B cell (primary cell): Measurements from ENCODE around the gene SLIT3. TPM values are rescaled to one million over a fixed set of nuclear protein-coding genes. Genes with fewer than 3 reads are reported as not detected.

Experiments
- ATAC-seq: fragments of 200-7000 bp; cut with Tn5 transposase; one replicate; pipeline ENCODE4 v1.10.0; 2021; ENCODE audit warnings: low read depth, mild to moderate bottlenecking, moderate number of reproducible peaks, moderate library complexity
- CTCF ChIA-PET: fragments of 350-600 bp; sonication (Branson Sonifier 250); formaldehyde crosslinking; loops from one replicate; lab custom pipeline; 2021; ENCODE audit warnings: antibody characterized with exemption, inconsistent platforms; lab: Charles Lee
- POLR2A ChIA-PET: fragments of 350-600 bp; sonication (Branson Sonifier 250); formaldehyde crosslinking; loops from one replicate; lab custom pipeline; 2021; ENCODE audit warnings: antibody characterized with exemption; lab: Charles Lee
- DNase-seq: peaks from one replicate; pipeline ENCODE4 v3.0.0; 2013
- H2AFZ ChIP-seq: 2 replicates; pipeline ENCODE4 v1.6.1; 2012; ENCODE audit warnings: mild to moderate bottlenecking, low read depth, low read length; ENCODE audit not compliant: insufficient read depth, poor library complexity, severe bottlenecking
- H3K27ac ChIP-seq, 2 donors: 1 replicate in 1 of 2; 2 replicates in 1 of 2; pipeline ENCODE4 v1.5.1; 2012 to 2013; ENCODE audit warnings: low read length in 2 of 2, mild to moderate bottlenecking in 2 of 2, moderate library complexity in 1 of 2
- H3K27me3 ChIP-seq, 4 experiments: fragments of 200-600 bp in 1 of 4; sonication (generic) in 1 of 4; replicated peaks in 1 of 4; 1 replicate in 2 of 4; 2 replicates in 2 of 4; pipeline versions ENCODE4 v1.6.1 to v1.7.0; 2013 to 2016; ENCODE audit warnings: low read length in 3 of 4, mild to moderate bottlenecking in 2 of 4, mixed read lengths in 1 of 4, moderate library complexity in 1 of 4; ENCODE audit not compliant: insufficient read depth in 4 of 4, control insufficient read depth in 3 of 4; ENCODE audit errors: control extremely low read depth in 1 of 4
- H3K36me3 ChIP-seq, 2 experiments: replicated peaks in 1 of 2; 1 replicate in 1 of 2; 2 replicates in 1 of 2; pipeline versions ENCODE4 v1.6.1 to v1.7.1; 2013; ENCODE audit warnings: low read length in 1 of 2; ENCODE audit not compliant: insufficient read depth in 2 of 2, control insufficient read depth in 1 of 2; ENCODE audit errors: control extremely low read depth in 1 of 2, extremely low read depth in 1 of 2
- H3K4me1 ChIP-seq, 2 donors: fragments of 200-600 bp in 1 of 2; sonication (generic) in 1 of 2; 1 replicate in 1 of 2; 2 replicates in 1 of 2; pipeline versions ENCODE4 v1.5.1 to v1.6.1; 2013 to 2017; ENCODE audit warnings: low read length in 2 of 2; ENCODE audit not compliant: control insufficient read depth in 2 of 2, insufficient read depth in 2 of 2
- H3K4me2 ChIP-seq: replicated peaks from 2 replicates; pipeline ENCODE3; 2012; ENCODE audit warnings: mild to moderate bottlenecking, low read depth, low read length; ENCODE audit not compliant: poor library complexity, severe bottlenecking
- H3K4me3 ChIP-seq, 5 experiments: fragments of 200-600 bp in 1 of 5; sonication (generic) in 1 of 5; 1 replicate in 3 of 5; 2 replicates in 2 of 5; pipeline versions ENCODE4 v1.5.1 to v1.7.0; 2011 to 2016; ENCODE audit warnings: low read length in 4 of 5, mild to moderate bottlenecking in 4 of 5, low read depth in 2 of 5, control low read depth in 1 of 5, moderate library complexity in 1 of 5; ENCODE audit not compliant: insufficient read depth in 1 of 5; ENCODE audit errors: control extremely low read depth in 1 of 5, extremely low read depth in 1 of 5
- H3K79me2 ChIP-seq: fragments of 200-600 bp; sonication (generic); one replicate; pipeline ENCODE4 v1.6.0; 2016; ENCODE audit warnings: low read length; ENCODE audit not compliant: control insufficient read depth, insufficient read depth
- H3K9ac ChIP-seq: fragments of 200-600 bp; sonication (generic); 2 replicates; pipeline ENCODE4 v1.6.1; 2017; ENCODE audit warnings: mild to moderate bottlenecking, low read length, moderate library complexity
- H3K9me3 ChIP-seq, 3 donors: one replicate each; pipeline versions ENCODE4 v1.6.1 to v1.7.1; 2013; ENCODE audit warnings: low read length in 2 of 3; ENCODE audit not compliant: control insufficient read depth in 2 of 3, insufficient read depth in 1 of 3; ENCODE audit errors: control extremely low read depth in 1 of 3
- H4K20me1 ChIP-seq: 2 replicates; pipeline ENCODE4 v1.6.0; 2012; ENCODE audit warnings: mild to moderate bottlenecking, low read length; ENCODE audit not compliant: insufficient read depth, control insufficient read depth, poor library complexity, severe bottlenecking
- H3K27ac Mint-ChIP-seq: one replicate; pipeline ENCODE4 v1.8.0; 2021; ENCODE audit warnings: mixed read lengths
- H3K27me3 Mint-ChIP-seq: one replicate; pipeline ENCODE4 v1.8.0; 2021; ENCODE audit warnings: mixed read lengths
- H3K4me1 Mint-ChIP-seq: one replicate; pipeline ENCODE4 v1.8.0; 2021; ENCODE audit warnings: mixed read lengths
- H3K4me3 Mint-ChIP-seq: one replicate; pipeline ENCODE4 v1.8.0; 2021; ENCODE audit warnings: mixed read lengths
- H3K9me3 Mint-ChIP-seq: one replicate; pipeline ENCODE4 v1.8.0; 2022; ENCODE audit warnings: mixed read lengths; ENCODE audit not compliant: insufficient read depth
- EZH2 ChIP-seq: IDR thresholded peaks from 2 replicates; pipeline ENCODE4 v1.6.1; 2012; ENCODE audit warnings: borderline replicate concordance, low read depth, mild to moderate bottlenecking, moderate library complexity, low read length; ENCODE audit not compliant: insufficient read depth, poor library complexity, severe bottlenecking
- WGBS: methylation state at CpG from one replicate; pipeline ENCODE4 v1.1.5; 2013; ENCODE audit warnings: missing lambda C conversion rate; ENCODE audit not compliant: insufficient coverage; 5-methylcytosine and 5-hydroxymethylcytosine counted together
- intact Hi-C: fragments of 100-400 bp; cut with micrococcal nuclease; formaldehyde crosslinking; loops from one replicate; pipeline ENCODE4 v1.10.0; 2022
- polyA plus RNA-seq: library from polyadenylated mRNA; depleted of rRNA; stranded (reverse); fragments of >200 nt; gene quantifications from 2 replicates; pipeline ENCODE4 v1.2.3, GENCODE V29; 2012
- total RNA-seq, 2 donors: library from RNA; stranded (reverse); fragments of 120-200 nt in 1 of 2; gene quantifications; 1 replicate in 1 of 2; 2 replicates in 1 of 2; pipeline versions ENCODE4 v1.2.3 to v1.2.4, GENCODE V29; 2013 to 2022
- TF ChIP-seq, protein P1 (sequence below): fragments of 200-600 bp; IDR thresholded peaks from one replicate; pipeline ENCODE4 v1.8.0; 2022; ENCODE audit warnings: antibody characterized with exemption, mild to moderate bottlenecking

Gene SLIT3
- total and polyA plus RNA-seq, 2 donors (not counting 1 experiment from before 2014, with no cell fraction given) = not detected

- ChIA-PET CTCF (interaction anchor here (0.6 kb wide), 1 partner anchor 11 kb away, joined by 3 read pairs; no protein-coding TSS in a partner anchor), POLR2A (no interaction called here)
- Mint-ChIP-seq H3K9me3 (no peaks in the 10 kb centered on the region), H3K27ac (no peak overlapping the region), H3K4me3 (no peak overlapping the region), H3K4me1 (no peaks in the 10 kb centered on the region), H3K27me3 (peaks cover 3% of the 10 kb centered on the region)
- no peak overlapping the region for H3K4me2 ChIP-seq
- no peaks in the 10 kb centered on the region for H3K9me3 ChIP-seq
- H3K27ac ChIP-seq = no peak overlapping the region
- no peaks in the 10 kb centered on the region for H3K27me3 ChIP-seq
- WGBS = 98% methylated on average over 3 of the region's 4 CpGs
- intact Hi-C loops = no loop called here
- TF ChIP-seq EZH2 = no peak
- TF ChIP-seq, protein P1, sequence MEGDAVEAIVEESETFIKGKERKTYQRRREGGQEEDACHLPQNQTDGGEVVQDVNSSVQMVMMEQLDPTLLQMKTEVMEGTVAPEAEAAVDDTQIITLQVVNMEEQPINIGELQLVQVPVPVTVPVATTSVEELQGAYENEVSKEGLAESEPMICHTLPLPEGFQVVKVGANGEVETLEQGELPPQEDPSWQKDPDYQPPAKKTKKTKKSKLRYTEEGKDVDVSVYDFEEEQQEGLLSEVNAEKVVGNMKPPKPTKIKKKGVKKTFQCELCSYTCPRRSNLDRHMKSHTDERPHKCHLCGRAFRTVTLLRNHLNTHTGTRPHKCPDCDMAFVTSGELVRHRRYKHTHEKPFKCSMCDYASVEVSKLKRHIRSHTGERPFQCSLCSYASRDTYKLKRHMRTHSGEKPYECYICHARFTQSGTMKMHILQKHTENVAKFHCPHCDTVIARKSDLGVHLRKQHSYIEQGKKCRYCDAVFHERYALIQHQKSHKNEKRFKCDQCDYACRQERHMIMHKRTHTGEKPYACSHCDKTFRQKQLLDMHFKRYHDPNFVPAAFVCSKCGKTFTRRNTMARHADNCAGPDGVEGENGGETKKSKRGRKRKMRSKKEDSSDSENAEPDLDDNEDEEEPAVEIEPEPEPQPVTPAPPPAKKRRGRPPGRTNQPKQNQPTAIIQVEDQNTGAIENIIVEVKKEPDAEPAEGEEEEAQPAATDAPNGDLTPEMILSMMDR = no peak
- H3K36me3 ChIP-seq = no peaks in the 10 kb centered on the region
- no peak for ATAC-seq
- H4K20me1 ChIP-seq = no peaks in the 10 kb centered on the region
- no peak for DNase-seq
- H3K4me3 ChIP-seq = no peak overlapping the region
- no peaks in the 10 kb centered on the region for H3K79me2 ChIP-seq
- no peaks in the 10 kb centered on the region for H3K4me1 ChIP-seq
- no peak overlapping the region for H2AFZ ChIP-seq
- no peak overlapping the region for H3K9ac ChIP-seq
Observed at GRCh38 chr5:168669156-168669555, 631.8 kb downstream of the SLIT3 start.

DNA sequence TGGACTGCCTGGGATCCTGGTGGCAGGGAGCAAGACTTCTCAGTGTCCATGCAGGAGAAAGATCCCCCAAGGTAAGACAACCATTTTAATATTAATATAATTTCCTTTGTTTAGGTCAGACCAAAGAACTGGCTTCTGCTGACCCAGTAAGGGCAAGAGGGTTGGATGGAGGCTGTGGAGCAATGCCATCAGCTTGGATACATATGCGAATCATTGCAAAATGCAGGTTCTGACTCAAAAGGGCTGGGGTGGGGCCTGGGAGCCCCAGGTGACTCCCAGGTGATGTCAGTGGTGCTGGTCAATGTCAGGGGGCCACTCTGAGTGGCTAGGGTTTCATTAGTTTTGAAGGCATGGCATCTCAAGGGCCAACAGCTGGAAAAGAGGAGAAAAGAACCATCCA is 632.9 kb downstream of the SLIT3 start:
- Histone ChIP-seq H3K4me2 (no peak overlapping the region), H3K27ac (no peak overlapping the region), H3K79me2 (no peaks in the 10 kb centered on the region), H3K9ac (no peak overlapping the region), H2AFZ (no peak overlapping the region), H4K20me1 (no peaks in the 10 kb centered on the region), H3K27me3 (no peaks in the 10 kb centered on the region), H3K4me3 (no peak overlapping the region), H3K36me3 (no peaks in the 10 kb centered on the region), H3K4me1 (no peaks in the 10 kb centered on the region), H3K9me3 (no peaks in the 10 kb centered on the region)
- H3K4me1 Mint-ChIP-seq = no peaks in the 10 kb centered on the region
- H3K4me3 Mint-ChIP-seq = no peak overlapping the region
- CTCF ChIA-PET = no interaction called here
- WGBS = 100% methylated on average over 1 of the region's 1 CpG
- intact Hi-C loops = no loop called here
- no peak for TF ChIP-seq EZH2
- TF ChIP-seq, protein P1 = no peak
- no peak overlapping the region for H3K27ac Mint-ChIP-seq
- POLR2A ChIA-PET = no interaction called here
- H3K9me3 Mint-ChIP-seq = no peaks in the 10 kb centered on the region
- H3K27me3 Mint-ChIP-seq = peaks cover 9% of the 10 kb centered on the region
- DNase-seq (no peak), ATAC-seq (no peak)
